GM18951 (cell line): ENCODE measurements around the gene PLEKHA3.
A peak's percentile ranks its signal among the peaks of the same experiment; 100 is the strongest.
"Not testable (repeated sequence)": the region's sequence is repeated elsewhere in the genome, so short reads cannot be mapped to it uniquely, and the experiment has no call there.

Source experiments
- POLR2A ChIP-seq: IDR thresholded peaks from 4 replicates; pipeline ENCODE4 v1.6.1; 2011; ENCODE audit warnings: mild to moderate bottlenecking; ENCODE audit not compliant: insufficient read length, insufficient read depth; ENCODE audit errors: extremely low read depth
- in situ Hi-C: fragments of 300-500 bp; cut with MboI; formaldehyde crosslinking; loops from one replicate; pipeline ENCODE4 v1.12.0; 2022; ENCODE audit warnings: low sequenced_read_pairs, mixed read lengths, inconsistent platforms; ENCODE audit not compliant: unreplicated experiment

PLEKHA3 gene

GRCh38 chr2:178522950-178523595 is 42.8 kb downstream of the PLEKHA3 start:
- in situ Hi-C loops = no loop called here
- TF ChIP-seq POLR2A = peak; percentile 66

GRCh38 chr2:178523596-178524134 is 43.4 kb downstream of the PLEKHA3 start:
- in situ Hi-C loops = no loop called here
- no peak for TF ChIP-seq POLR2A

GRCh38 chr2:178525010-178525409 is 44.8 kb downstream of the PLEKHA3 start:
- in situ Hi-C loops = not testable (repeated sequence)

- in situ Hi-C loops = not testable (repeated sequence)
These were observed 45.2 kb downstream of the PLEKHA3 start for GRCh38 chr2:178525460-178525859.

- no peak for TF ChIP-seq POLR2A
- in situ Hi-C loops = no loop called here
These were observed 46.0 kb downstream of the PLEKHA3 start for GRCh38 chr2:178526256-178526655.

GRCh38 chr2:178527592-178527991 is 47.3 kb downstream of the PLEKHA3 start:
- no peak for TF ChIP-seq POLR2A
- in situ Hi-C loops = no loop called here

- no peak for TF ChIP-seq POLR2A
- in situ Hi-C loops = no loop called here
These were observed 48.4 kb downstream of the PLEKHA3 start for GRCh38 chr2:178528647-178529046.

GRCh38 chr2:178529194-178529593 is 48.9 kb downstream of the PLEKHA3 start:
- in situ Hi-C loops = no loop called here
- TF ChIP-seq POLR2A = no peak

GRCh38 chr2:178530131-178530530 is 49.9 kb downstream of the PLEKHA3 start:
- TF ChIP-seq POLR2A = no peak
- in situ Hi-C loops = no loop called here

GRCh38 chr2:178530625-178531142 is 50.4 kb downstream of the PLEKHA3 start:
- in situ Hi-C loops = no loop called here

GRCh38 chr2:178531168-178531567 is 50.9 kb downstream of the PLEKHA3 start:
- in situ Hi-C loops = no loop called here
- no peak for TF ChIP-seq POLR2A

More at GRCh38 chr2:178530625-178531142, 50.4 kb downstream of the PLEKHA3 start:
- TF ChIP-seq POLR2A = no peak

GRCh38 chr2:178536037-178536436 is 55.8 kb downstream of the PLEKHA3 start:
- in situ Hi-C loops = no loop called here
- TF ChIP-seq POLR2A = no peak

GRCh38 chr2:178542161-178542560 is 61.9 kb downstream of the PLEKHA3 start:
- no peak for TF ChIP-seq POLR2A
- in situ Hi-C loops = no loop called here

GRCh38 chr2:178542569-178542968 is 62.3 kb downstream of the PLEKHA3 start:
- in situ Hi-C loops = no loop called here
- no peak for TF ChIP-seq POLR2A

GRCh38 chr2:178550352-178550751 is 70.1 kb downstream of the PLEKHA3 start:
- TF ChIP-seq POLR2A = no peak
- in situ Hi-C loops = no loop called here

GRCh38 chr2:178553047-178553446 is 72.8 kb downstream of the PLEKHA3 start:
- no peak for TF ChIP-seq POLR2A
- in situ Hi-C loops = no loop called here
